H1 (cell line): ENCODE results near the gene SRGAP2C. TPM values are rescaled to one million over a fixed set of nuclear protein-coding genes. Genes with fewer than 3 reads are reported as not detected.
"Not testable (repeated sequence)": the region's sequence is repeated elsewhere in the genome, so short reads cannot be mapped to it uniquely, and the experiment has no call there.

Source experiments
- CTCF ChIA-PET: fragments of 300-600 bp; sonication (Branson Sonifier 250); formaldehyde crosslinking; loops from one replicate; lab custom pipeline; 2021; ENCODE audit not compliant: partially characterized antibody; lab: Charles Lee
- POLR2A ChIA-PET: fragments of 300-600 bp; sonication (Branson Sonifier 250); formaldehyde crosslinking; loops from one replicate; lab custom pipeline; 2021; ENCODE audit warnings: inconsistent platforms; ENCODE audit not compliant: partially characterized antibody; lab: Charles Lee
- DNase-seq, 2 experiments: peaks; one replicate each; pipeline versions ENCODE4 v3.0.0 to v3.0.0-alpha.2; 2010 to 2022; ENCODE audit warnings: low spot score in 2 of 2, low read depth in 1 of 2, mixed read lengths in 1 of 2
- FAIRE-seq: peaks from 2 replicates; lab custom pipeline; 2011; peaks lifted over from hg19 to GRCh38; lab: Jason Lieb, UNC
- H2AFZ ChIP-seq: 2 replicates; pipeline ENCODE4 v1.8.1; 2012; ENCODE audit warnings: low read length, inconsistent platforms
- H2AK5ac ChIP-seq: 2 replicates; pipeline ENCODE4 v1.6.1; 2013; ENCODE audit warnings: low read depth, low read length
- H2BK120ac ChIP-seq: replicated peaks from 2 replicates; pipeline ENCODE3; 2013; ENCODE audit warnings: low read depth, low read length, inconsistent platforms
- H2BK12ac ChIP-seq: 2 replicates; pipeline ENCODE4 v1.6.1; 2013; ENCODE audit warnings: low read depth, low read length
- H2BK15ac ChIP-seq: 2 replicates; pipeline ENCODE4 v1.6.1; 2013; ENCODE audit warnings: low read length
- H2BK20ac ChIP-seq: 2 replicates; pipeline ENCODE4 v1.6.1; 2013; ENCODE audit warnings: low read length
- H2BK5ac ChIP-seq: 2 replicates; pipeline ENCODE4 v1.6.1; 2013; ENCODE audit warnings: low read depth, low read length
- H3K14ac ChIP-seq: 2 replicates; pipeline ENCODE4 v1.6.1; 2013; ENCODE audit warnings: inconsistent platforms; ENCODE audit not compliant: insufficient read length
- H3K18ac ChIP-seq: 2 replicates; pipeline ENCODE4 v1.6.1; 2013; ENCODE audit warnings: low read length; ENCODE audit errors: extremely low read depth
- H3K23ac ChIP-seq: 2 replicates; pipeline ENCODE4 v1.6.1; 2013; ENCODE audit warnings: inconsistent platforms; ENCODE audit not compliant: insufficient read length
- H3K23me2 ChIP-seq: 2 replicates; pipeline ENCODE4 v1.6.1; 2013; ENCODE audit warnings: low read depth, low read length
- H3K27ac ChIP-seq: 2 replicates; pipeline ENCODE4 v1.6.1; 2011; ENCODE audit warnings: low read depth, low read length, inconsistent platforms
- H3K27me3 ChIP-seq, 4 experiments: replicated peaks in 1 of 4; 1 replicate in 1 of 4; 2 replicates in 3 of 4; pipeline versions ENCODE4 v1.6.1 to v1.8.1; 2011 to 2013; ENCODE audit warnings: low read length in 3 of 4, mild to moderate bottlenecking in 3 of 4, inconsistent platforms in 2 of 4, mixed read lengths in 2 of 4, moderate library complexity in 1 of 4; ENCODE audit not compliant: control insufficient read depth in 3 of 4, insufficient read depth in 3 of 4; ENCODE audit errors: extremely low read depth in 1 of 4
- H3K36me3 ChIP-seq, 4 experiments: 2 replicates each; pipeline versions ENCODE4 v1.6.1 to v1.8.1; 2011 to 2013; ENCODE audit warnings: mild to moderate bottlenecking in 4 of 4, low read length in 3 of 4, moderate library complexity in 2 of 4, control low read depth in 1 of 4, inconsistent platforms in 1 of 4; ENCODE audit not compliant: insufficient read depth in 4 of 4, control insufficient read depth in 2 of 4
- H3K4ac ChIP-seq: replicated peaks from 2 replicates; pipeline ENCODE3; 2013; ENCODE audit warnings: low read length, low read depth, mixed read lengths, inconsistent platforms; ENCODE audit not compliant: insufficient read length
- H3K4me1 ChIP-seq, 4 experiments: replicated peaks in 1 of 4; 1 replicate in 1 of 4; 2 replicates in 3 of 4; pipeline versions ENCODE4 v1.6.1 to v1.8.1; 2011 to 2013; ENCODE audit warnings: low read length in 3 of 4, inconsistent platforms in 2 of 4, mixed read lengths in 1 of 4; ENCODE audit not compliant: insufficient read depth in 4 of 4, control insufficient read depth in 3 of 4
- H3K4me2 ChIP-seq, 2 experiments: 2 replicates each; pipeline versions ENCODE4 v1.6.1 to v1.8.1; 2011 to 2013; ENCODE audit warnings: low read depth in 2 of 2, low read length in 2 of 2, control low read depth in 1 of 2, inconsistent platforms in 1 of 2, mild to moderate bottlenecking in 1 of 2; ENCODE audit not compliant: insufficient read depth in 1 of 2
- H3K4me3 ChIP-seq, 4 experiments: fragments of 200-600, 300-600 bp in 1 of 4; sonication (generic), shearing (Covaris generic), sonication (Bioruptor Twin) in 1 of 4; 2 replicates each; pipeline versions ENCODE4 v1.5.1 to v1.8.1; 2011 to 2016; ENCODE audit warnings: low read length in 4 of 4, low read depth in 3 of 4, control low read depth in 2 of 4, inconsistent platforms in 2 of 4, mild to moderate bottlenecking in 2 of 4, mixed read lengths in 1 of 4, moderate library complexity in 1 of 4; ENCODE audit not compliant: insufficient read depth in 2 of 4; ENCODE audit errors: extremely low read depth in 1 of 4
- H3K56ac ChIP-seq: replicated peaks from 2 replicates; pipeline ENCODE3; 2013; ENCODE audit warnings: low read depth, mild to moderate bottlenecking, mixed read lengths, low read length, inconsistent platforms; ENCODE audit not compliant: insufficient read length
- H3K79me1 ChIP-seq: 2 replicates; pipeline ENCODE4 v1.6.1; 2013; ENCODE audit warnings: low read depth, low read length, control low read depth
- H3K79me2 ChIP-seq, 2 experiments: 2 replicates each; pipeline versions ENCODE4 v1.6.1 to v1.8.1; 2012 to 2013; ENCODE audit warnings: low read length in 2 of 2, mild to moderate bottlenecking in 2 of 2, inconsistent platforms in 1 of 2; ENCODE audit not compliant: insufficient read depth in 2 of 2, control insufficient read depth in 1 of 2
- H3K9ac ChIP-seq, 4 experiments: replicated peaks in 1 of 4; 1 replicate in 1 of 4; 2 replicates in 3 of 4; pipeline versions ENCODE4 v1.6.1 to v1.8.1; 2011 to 2013; ENCODE audit warnings: low read depth in 3 of 4, low read length in 3 of 4, control low read depth in 2 of 4, mild to moderate bottlenecking in 2 of 4, moderate library complexity in 2 of 4, inconsistent platforms in 1 of 4; ENCODE audit errors: extremely low read depth in 1 of 4
- H3K9me3 ChIP-seq, 2 experiments: 2 replicates each; pipeline versions ENCODE4 v1.6.1 to v1.8.1; 2012 to 2013; ENCODE audit warnings: mild to moderate bottlenecking in 2 of 2, moderate library complexity in 2 of 2, control low read depth in 1 of 2, inconsistent platforms in 1 of 2, low read depth in 1 of 2, low read length in 1 of 2, mixed read lengths in 1 of 2; ENCODE audit not compliant: insufficient read depth in 2 of 2
- H4K20me1 ChIP-seq, 2 experiments: replicated peaks in 1 of 2; 2 replicates each; pipeline versions ENCODE3 to v1.8.1; 2011 to 2013; ENCODE audit warnings: inconsistent platforms in 2 of 2, low read length in 2 of 2, mild to moderate bottlenecking in 1 of 2; ENCODE audit not compliant: insufficient read depth in 2 of 2, control insufficient read depth in 1 of 2
- H4K5ac ChIP-seq: 2 replicates; pipeline ENCODE4 v1.6.1; 2013; ENCODE audit warnings: low read length, low read depth, mixed read lengths, inconsistent platforms; ENCODE audit not compliant: insufficient read length
- H4K8ac ChIP-seq: 2 replicates; pipeline ENCODE4 v1.8.0; 2013; ENCODE audit warnings: mild to moderate bottlenecking, moderate library complexity, low read length, inconsistent platforms; ENCODE audit not compliant: insufficient read depth; ENCODE audit errors: extremely low read depth
- H4K91ac ChIP-seq: replicated peaks from 2 replicates; pipeline ENCODE3; 2013; ENCODE audit warnings: low read length, mixed read lengths, inconsistent platforms; ENCODE audit not compliant: insufficient read length
- WGBS, 2 experiments: shearing (Covaris generic) in 1 of 2; methylation state at CpG; one replicate each; pipeline versions ENCODE4 v1.1.6 to v1.1.7; 2013 to 2015; ENCODE audit warnings: low lambda C conversion rate in 2 of 2, mixed read lengths in 2 of 2, inconsistent platforms in 1 of 2, low coverage in 1 of 2, missing lambda C conversion rate in 1 of 2; ENCODE audit not compliant: insufficient replicate concordance in 2 of 2, insufficient coverage in 1 of 2, insufficient read length in 1 of 2; ENCODE audit errors: extremely low coverage in 1 of 2, missing lambda C conversion rate in 1 of 2; 5-methylcytosine and 5-hydroxymethylcytosine counted together
- polyA plus RNA-seq, 7 experiments: library from polyadenylated mRNA; depleted of rRNA in 3 of 7; stranded (reverse) in 5 of 7; unstranded in 2 of 7; fragments of >200 nt in 5 of 7; fragments of 200-250 nt in 2 of 7; gene quantifications; 1 replicate in 5 of 7; 2 replicates in 1 of 7; 4 replicates in 1 of 7; pipeline versions ENCODE4 v1.2.1 to v1.2.3, GENCODE V29; 2011 to 2013; ENCODE audit warnings: missing spikeins in 2 of 7, mixed read lengths in 2 of 7
- total RNA-seq: library from RNA; stranded (reverse); fragmentation: NEBNext Ultra II Directional; extraction: Animal tissue kit (Norgen Biotek cat#: 25700); gene quantifications from 2 replicates; pipeline ENCODE4 v1.2.1, GENCODE V29; 2021

SRGAP2C gene
- total and polyA plus RNA-seq, 2 of the 8 experiments (the other 6 are each of a cell fraction or from before 2014, with no cell fraction given): 2.5 to 25.2 TPM

DNA sequence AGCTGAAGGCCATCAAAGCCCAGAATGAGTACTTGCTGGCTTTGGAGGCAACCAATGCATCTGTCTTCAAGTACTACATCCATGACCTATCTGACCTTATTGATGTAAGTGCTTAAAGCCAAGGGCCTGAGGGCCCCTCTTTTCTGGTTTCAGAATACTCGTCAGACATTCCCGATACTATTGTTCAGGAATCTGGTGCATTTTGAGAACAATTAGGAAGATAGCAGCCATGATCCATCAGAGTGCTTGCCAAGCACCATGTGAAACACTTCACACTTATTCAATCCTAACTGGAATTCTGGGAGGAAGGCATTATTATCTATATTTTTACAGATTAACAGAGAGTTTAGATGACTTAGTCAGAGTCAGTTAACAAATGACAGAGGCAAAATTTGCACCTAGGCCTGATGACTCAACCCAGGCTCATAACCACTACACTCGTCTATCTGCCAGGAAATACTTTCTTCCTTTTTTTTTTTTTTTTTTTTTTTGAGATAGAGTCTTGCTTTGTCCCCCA is 190.1 kb downstream of the SRGAP2C start:
- H3K4me3 ChIP-seq, H4K91ac ChIP-seq, H4K8ac ChIP-seq, H2BK15ac ChIP-seq, H3K4me2 ChIP-seq, H3K9ac ChIP-seq, H3K56ac ChIP-seq, H3K27me3 ChIP-seq, H2BK12ac ChIP-seq, H3K18ac ChIP-seq, H3K36me3 ChIP-seq, CTCF ChIA-PET, H3K4ac ChIP-seq, H4K20me1 ChIP-seq, H3K9me3 ChIP-seq, H2AK5ac ChIP-seq, H3K27ac ChIP-seq, H2BK5ac ChIP-seq, H3K79me1 ChIP-seq, H3K79me2 ChIP-seq, H3K23me2 ChIP-seq, POLR2A ChIA-PET, H3K14ac ChIP-seq, H3K23ac ChIP-seq, H2AFZ ChIP-seq, FAIRE-seq, DNase-seq, H3K4me1 ChIP-seq, H4K5ac ChIP-seq, H2BK120ac ChIP-seq, H2BK20ac ChIP-seq: not testable (repeated sequence)
- WGBS, 2 experiments: 91% methylated on average over 2 of the region's 3 CpGs; no CpG with 5 or more reads in 1 of the 2 experiments

DNA sequence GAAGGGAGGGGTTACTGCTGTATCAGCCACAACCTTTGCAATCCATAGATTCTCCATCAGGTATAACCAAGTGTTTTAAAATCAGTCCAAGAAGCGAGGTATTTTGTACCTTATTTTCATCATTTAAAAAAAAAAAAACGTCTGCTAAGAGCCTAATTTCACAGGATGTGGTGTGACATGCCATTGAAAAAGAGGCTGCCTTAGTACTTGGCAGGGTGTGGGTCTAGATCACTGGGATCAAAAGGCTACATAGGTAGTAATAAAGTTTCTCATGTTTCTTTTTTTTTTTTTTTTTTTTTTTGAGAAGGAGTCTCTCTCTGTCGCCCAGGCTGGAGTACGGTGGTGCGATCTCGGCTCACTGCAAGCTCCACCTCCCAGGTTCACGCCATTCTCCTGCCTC is 192.2 kb downstream of the SRGAP2C start:
- H2BK5ac ChIP-seq, POLR2A ChIA-PET, H2BK12ac ChIP-seq, H3K27ac ChIP-seq, H3K23me2 ChIP-seq, H3K9me3 ChIP-seq, H3K4me2 ChIP-seq, H4K91ac ChIP-seq, H4K20me1 ChIP-seq, H3K14ac ChIP-seq, CTCF ChIA-PET, FAIRE-seq, H2BK15ac ChIP-seq, H2BK120ac ChIP-seq, H3K79me1 ChIP-seq, H3K27me3 ChIP-seq, H3K4ac ChIP-seq, H2AK5ac ChIP-seq, H3K9ac ChIP-seq, H3K23ac ChIP-seq, H3K36me3 ChIP-seq, H3K4me1 ChIP-seq, H3K79me2 ChIP-seq, H3K4me3 ChIP-seq, H4K8ac ChIP-seq, DNase-seq, H2AFZ ChIP-seq, H2BK20ac ChIP-seq, H3K18ac ChIP-seq, H4K5ac ChIP-seq, H3K56ac ChIP-seq: not testable (repeated sequence)
- no CpG with 5 or more reads among the region's 7 CpGs for WGBS, 2 experiments
